WTC11 (cell line): ENCODE measurements around the gene SKA2. TPM values are rescaled to one million over a fixed set of nuclear protein-coding genes. Genes with fewer than 3 reads are reported as not detected.
"Not testable (repeated sequence)": the region's sequence is repeated elsewhere in the genome, so short reads cannot be mapped to it uniquely, and the experiment has no call there.

Experiments used
- ATAC-seq: fragments of 200-7000 bp; cut with Tn5 transposase; 2 replicates; pipeline ENCODE4 v1.10.0; 2021; ENCODE audit warnings: mild to moderate bottlenecking, moderate library complexity
- CTCF ChIA-PET: fragments of 300-600 bp; sonication (Branson Sonifier 250); formaldehyde crosslinking; loops from one replicate; lab custom pipeline; 2021; ENCODE audit warnings: antibody characterized with exemption; lab: Charles Lee
- POLR2A ChIA-PET: fragments of 350-600 bp; sonication (Branson Sonifier 250); formaldehyde crosslinking; loops from one replicate; lab custom pipeline; 2021; ENCODE audit warnings: antibody characterized with exemption; lab: Charles Lee
- DNase-seq: peaks from one replicate; pipeline ENCODE4 v3.0.0; 2021; ENCODE audit warnings: low spot score
- H3K27ac Mint-ChIP-seq: 2 replicates; pipeline ENCODE4 v1.8.0; 2021; ENCODE audit warnings: mixed read lengths
- H3K27me3 Mint-ChIP-seq: 2 replicates; pipeline ENCODE4 v1.8.0; 2021; ENCODE audit warnings: low read depth, mild to moderate bottlenecking, moderate library complexity, mixed read lengths
- H3K36me3 Mint-ChIP-seq: 2 replicates; pipeline ENCODE4 v1.8.0; 2021; ENCODE audit warnings: mixed read lengths
- H3K4me1 Mint-ChIP-seq: 2 replicates; pipeline ENCODE4 v1.8.0; 2022; ENCODE audit warnings: mixed read lengths
- H3K4me3 Mint-ChIP-seq: 2 replicates; pipeline ENCODE4 v1.8.0; 2021; ENCODE audit warnings: mild to moderate bottlenecking, moderate library complexity, mixed read lengths
- H3K9me3 Mint-ChIP-seq: 2 replicates; pipeline ENCODE4 v1.8.0; 2021; ENCODE audit warnings: mixed read lengths
- CREB1 ChIP-seq: sonication (generic); formaldehyde crosslinking; IDR thresholded peaks from 2 replicates; pipeline ENCODE4 v1.8.0; 2023; ENCODE audit warnings: mild to moderate bottlenecking, missing genetic modification reagents
- FOXJ3 ChIP-seq: sonication (generic); formaldehyde crosslinking; IDR thresholded peaks from 2 replicates; pipeline ENCODE4 v1.9.0; 2021; ENCODE audit warnings: missing genetic modification reagents, mild to moderate bottlenecking, borderline replicate concordance
- GRHL2 ChIP-seq: fragments of 250-450 bp; sonication (Bioruptor Pico); IDR thresholded peaks from 2 replicates; pipeline ENCODE4 v1.8.0; 2022; ENCODE audit warnings: mild to moderate bottlenecking, moderate library complexity; ENCODE audit not compliant: insufficient replicate concordance, severe bottlenecking
- GTF2I ChIP-seq: fragments of 250-450 bp; sonication (Bioruptor Pico); conservative IDR thresholded peaks from 2 replicates; pipeline ENCODE4 v1.4.0; 2021; ENCODE audit warnings: mild to moderate bottlenecking
- NR1H2 ChIP-seq: sonication (generic); formaldehyde crosslinking; IDR thresholded peaks from 2 replicates; pipeline ENCODE4 v1.9.0; 2021; ENCODE audit warnings: mild to moderate bottlenecking, moderate library complexity, missing genetic modification reagents
- PREB ChIP-seq: sonication (generic); formaldehyde crosslinking; IDR thresholded peaks from 2 replicates; pipeline ENCODE4 v1.8.1; 2022; ENCODE audit warnings: mild to moderate bottlenecking, missing genetic modification reagents, moderate library complexity, borderline replicate concordance
- ZBTB43 ChIP-seq: sonication (generic); formaldehyde crosslinking; IDR thresholded peaks from 2 replicates; pipeline ENCODE4 v1.8.1; 2023; ENCODE audit warnings: mild to moderate bottlenecking, missing genetic modification reagents
- ZMAT4 ChIP-seq: fragments of 250-450 bp; sonication (Bioruptor Pico); IDR thresholded peaks from 2 replicates; pipeline ENCODE4 v1.9.0; 2021; ENCODE audit warnings: mild to moderate bottlenecking
- ZNF121 ChIP-seq: sonication (generic); formaldehyde crosslinking; IDR thresholded peaks from 2 replicates; pipeline ENCODE4 v1.8.0; 2023; ENCODE audit warnings: missing genetic modification reagents
- ZNF138 ChIP-seq: sonication (generic); formaldehyde crosslinking; conservative IDR thresholded peaks from 2 replicates; pipeline ENCODE4 v1.8.1; 2022; ENCODE audit warnings: mild to moderate bottlenecking, moderate library complexity, missing genetic modification reagents
- ZNF219 ChIP-seq: sonication (generic); formaldehyde crosslinking; IDR thresholded peaks from 2 replicates; pipeline ENCODE4 v1.8.0; 2023; ENCODE audit warnings: missing genetic modification reagents, mild to moderate bottlenecking, borderline replicate concordance
- ZNF281 ChIP-seq: sonication (generic); formaldehyde crosslinking; IDR thresholded peaks from 2 replicates; pipeline ENCODE4 v1.8.0; 2023; ENCODE audit warnings: mild to moderate bottlenecking, missing genetic modification reagents
- ZNF317 ChIP-seq: sonication (generic); formaldehyde crosslinking; IDR thresholded peaks from 2 replicates; pipeline ENCODE4 v1.8.1; 2023; ENCODE audit warnings: low read depth, mild to moderate bottlenecking, moderate library complexity, missing genetic modification reagents, borderline replicate concordance
- ZNF423 ChIP-seq: fragments of 250-450 bp; sonication (Bioruptor Pico); IDR thresholded peaks from 2 replicates; pipeline ENCODE4 v2.1.2; 2022; ENCODE audit warnings: mild to moderate bottlenecking, moderate library complexity
- total RNA-seq: library from RNA; stranded (reverse); gene quantifications from 3 replicates; pipeline ENCODE4 v1.2.3, GENCODE V29; 2021
- TF ChIP-seq, protein P1 (sequence below): fragments of 200-600 bp; IDR thresholded peaks from 2 replicates; pipeline ENCODE4 v1.8.0; 2022; ENCODE audit warnings: antibody characterized with exemption
- TF ChIP-seq, protein P2 (sequence below): sonication (generic); formaldehyde crosslinking; IDR thresholded peaks from 2 replicates; pipeline ENCODE4 v1.8.1; 2023; ENCODE audit warnings: mild to moderate bottlenecking, moderate library complexity, missing genetic modification reagents
- TF ChIP-seq, protein P3 (sequence below): sonication (generic); formaldehyde crosslinking; IDR thresholded peaks from 2 replicates; pipeline ENCODE4 v1.8.0; 2023; ENCODE audit warnings: missing genetic modification reagents, mild to moderate bottlenecking, borderline replicate concordance

Gene SKA2
- total RNA-seq, 1 experiment from 2014 or later = 80.0 TPM

DNA sequence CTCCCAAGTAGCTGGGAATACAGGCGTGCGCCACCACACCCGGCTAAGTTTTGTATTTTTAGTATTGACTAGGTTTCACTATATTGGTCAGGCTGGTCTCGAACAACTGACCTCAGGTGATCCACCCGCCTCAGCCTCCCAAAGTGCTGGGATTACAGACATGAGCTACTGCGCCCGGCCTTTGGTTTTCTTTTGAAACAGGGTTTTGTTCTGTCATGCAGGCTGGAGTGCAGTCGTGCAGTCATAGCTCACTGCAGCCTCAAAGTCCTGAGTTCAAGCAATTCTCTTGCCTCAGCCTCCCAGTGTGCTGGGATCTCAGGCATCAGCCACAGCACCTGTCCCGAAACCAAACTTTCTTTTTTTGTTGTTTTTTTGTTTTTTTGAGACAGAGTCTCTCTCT, 25.6 kb upstream of the SKA2 start:
- TF ChIP-seq, protein P1, sequence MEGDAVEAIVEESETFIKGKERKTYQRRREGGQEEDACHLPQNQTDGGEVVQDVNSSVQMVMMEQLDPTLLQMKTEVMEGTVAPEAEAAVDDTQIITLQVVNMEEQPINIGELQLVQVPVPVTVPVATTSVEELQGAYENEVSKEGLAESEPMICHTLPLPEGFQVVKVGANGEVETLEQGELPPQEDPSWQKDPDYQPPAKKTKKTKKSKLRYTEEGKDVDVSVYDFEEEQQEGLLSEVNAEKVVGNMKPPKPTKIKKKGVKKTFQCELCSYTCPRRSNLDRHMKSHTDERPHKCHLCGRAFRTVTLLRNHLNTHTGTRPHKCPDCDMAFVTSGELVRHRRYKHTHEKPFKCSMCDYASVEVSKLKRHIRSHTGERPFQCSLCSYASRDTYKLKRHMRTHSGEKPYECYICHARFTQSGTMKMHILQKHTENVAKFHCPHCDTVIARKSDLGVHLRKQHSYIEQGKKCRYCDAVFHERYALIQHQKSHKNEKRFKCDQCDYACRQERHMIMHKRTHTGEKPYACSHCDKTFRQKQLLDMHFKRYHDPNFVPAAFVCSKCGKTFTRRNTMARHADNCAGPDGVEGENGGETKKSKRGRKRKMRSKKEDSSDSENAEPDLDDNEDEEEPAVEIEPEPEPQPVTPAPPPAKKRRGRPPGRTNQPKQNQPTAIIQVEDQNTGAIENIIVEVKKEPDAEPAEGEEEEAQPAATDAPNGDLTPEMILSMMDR = no peak
- no peak for TF ChIP-seq NR1H2 (CRISPR knock-in tag)
- TF ChIP-seq GRHL2 (CRISPR knock-in tag) = no peak
- no peak for TF ChIP-seq ZMAT4 (CRISPR knock-in tag)
- no peak for TF ChIP-seq ZNF121 (CRISPR knock-in tag)
- TF ChIP-seq, protein P2, sequence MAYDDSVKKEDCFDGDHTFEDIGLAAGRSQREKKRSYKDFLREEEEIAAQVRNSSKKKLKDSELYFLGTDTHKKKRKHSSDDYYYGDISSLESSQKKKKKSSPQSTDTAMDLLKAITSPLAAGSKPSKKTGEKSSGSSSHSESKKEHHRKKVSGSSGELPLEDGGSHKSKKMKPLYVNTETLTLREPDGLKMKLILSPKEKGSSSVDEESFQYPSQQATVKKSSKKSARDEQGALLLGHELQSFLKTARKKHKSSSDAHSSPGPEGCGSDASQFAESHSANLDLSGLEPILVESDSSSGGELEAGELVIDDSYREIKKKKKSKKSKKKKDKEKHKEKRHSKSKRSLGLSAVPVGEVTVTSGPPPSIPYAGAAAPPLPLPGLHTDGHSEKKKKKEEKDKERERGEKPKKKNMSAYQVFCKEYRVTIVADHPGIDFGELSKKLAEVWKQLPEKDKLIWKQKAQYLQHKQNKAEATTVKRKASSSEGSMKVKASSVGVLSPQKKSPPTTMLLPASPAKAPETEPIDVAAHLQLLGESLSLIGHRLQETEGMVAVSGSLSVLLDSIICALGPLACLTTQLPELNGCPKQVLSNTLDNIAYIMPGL (CRISPR knock-in tag) = no peak
- TF ChIP-seq ZNF281 = no peak
- peaks cover 22% of the 10 kb centered on the region for H3K36me3 Mint-ChIP-seq
- DNase-seq (no peak), ATAC-seq (no peak)
- H3K4me1 Mint-ChIP-seq = peaks cover 4% of the 10 kb centered on the region
- CTCF ChIA-PET = no interaction called here
- H3K4me3 Mint-ChIP-seq = no peak overlapping the region
- POLR2A ChIA-PET = no interaction called here
- H3K27me3 Mint-ChIP-seq = no peaks in the 10 kb centered on the region
- H3K27ac Mint-ChIP-seq = no peak overlapping the region
- no peaks in the 10 kb centered on the region for H3K9me3 Mint-ChIP-seq

DNA sequence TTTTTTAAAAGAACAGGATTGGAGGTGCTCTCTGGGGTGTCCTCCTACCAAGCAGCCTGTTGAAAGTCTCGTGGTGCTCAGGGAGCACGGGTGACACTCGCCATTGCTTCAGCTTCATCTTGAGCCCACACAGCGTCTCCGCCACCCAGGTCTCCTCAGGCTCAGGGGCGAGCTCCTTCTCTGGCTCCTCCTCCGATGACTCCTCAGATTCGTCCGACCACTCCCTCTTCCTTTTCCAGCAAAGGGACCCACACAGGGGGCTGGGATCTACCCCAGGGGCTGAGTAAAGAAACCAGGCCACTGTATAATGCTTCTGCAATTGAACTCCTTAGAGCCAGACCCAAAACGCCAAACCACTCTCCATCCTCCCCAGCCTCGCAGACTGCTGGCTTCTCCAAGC, 24.6 kb upstream of the SKA2 start:
- H3K27me3 Mint-ChIP-seq, H3K9me3 Mint-ChIP-seq, H3K4me1 Mint-ChIP-seq, POLR2A ChIA-PET, CTCF ChIA-PET, H3K4me3 Mint-ChIP-seq, ATAC-seq, DNase-seq: not testable (repeated sequence)
- H3K27ac Mint-ChIP-seq = peak overlapping the region; percentile 32; the same call in 1 of the 2 replicates
- peaks cover 16% of the 10 kb centered on the region; the same call in 1 of the 2 replicates for H3K36me3 Mint-ChIP-seq

- CTCF ChIA-PET = no interaction called here
- POLR2A ChIA-PET = no interaction called here
- Mint-ChIP-seq H3K36me3 (peaks cover 27% of the 10 kb centered on the region), H3K9me3 (peaks cover 7% of the 10 kb centered on the region), H3K27me3 (no peaks in the 10 kb centered on the region)
- TF ChIP-seq, protein P3, sequence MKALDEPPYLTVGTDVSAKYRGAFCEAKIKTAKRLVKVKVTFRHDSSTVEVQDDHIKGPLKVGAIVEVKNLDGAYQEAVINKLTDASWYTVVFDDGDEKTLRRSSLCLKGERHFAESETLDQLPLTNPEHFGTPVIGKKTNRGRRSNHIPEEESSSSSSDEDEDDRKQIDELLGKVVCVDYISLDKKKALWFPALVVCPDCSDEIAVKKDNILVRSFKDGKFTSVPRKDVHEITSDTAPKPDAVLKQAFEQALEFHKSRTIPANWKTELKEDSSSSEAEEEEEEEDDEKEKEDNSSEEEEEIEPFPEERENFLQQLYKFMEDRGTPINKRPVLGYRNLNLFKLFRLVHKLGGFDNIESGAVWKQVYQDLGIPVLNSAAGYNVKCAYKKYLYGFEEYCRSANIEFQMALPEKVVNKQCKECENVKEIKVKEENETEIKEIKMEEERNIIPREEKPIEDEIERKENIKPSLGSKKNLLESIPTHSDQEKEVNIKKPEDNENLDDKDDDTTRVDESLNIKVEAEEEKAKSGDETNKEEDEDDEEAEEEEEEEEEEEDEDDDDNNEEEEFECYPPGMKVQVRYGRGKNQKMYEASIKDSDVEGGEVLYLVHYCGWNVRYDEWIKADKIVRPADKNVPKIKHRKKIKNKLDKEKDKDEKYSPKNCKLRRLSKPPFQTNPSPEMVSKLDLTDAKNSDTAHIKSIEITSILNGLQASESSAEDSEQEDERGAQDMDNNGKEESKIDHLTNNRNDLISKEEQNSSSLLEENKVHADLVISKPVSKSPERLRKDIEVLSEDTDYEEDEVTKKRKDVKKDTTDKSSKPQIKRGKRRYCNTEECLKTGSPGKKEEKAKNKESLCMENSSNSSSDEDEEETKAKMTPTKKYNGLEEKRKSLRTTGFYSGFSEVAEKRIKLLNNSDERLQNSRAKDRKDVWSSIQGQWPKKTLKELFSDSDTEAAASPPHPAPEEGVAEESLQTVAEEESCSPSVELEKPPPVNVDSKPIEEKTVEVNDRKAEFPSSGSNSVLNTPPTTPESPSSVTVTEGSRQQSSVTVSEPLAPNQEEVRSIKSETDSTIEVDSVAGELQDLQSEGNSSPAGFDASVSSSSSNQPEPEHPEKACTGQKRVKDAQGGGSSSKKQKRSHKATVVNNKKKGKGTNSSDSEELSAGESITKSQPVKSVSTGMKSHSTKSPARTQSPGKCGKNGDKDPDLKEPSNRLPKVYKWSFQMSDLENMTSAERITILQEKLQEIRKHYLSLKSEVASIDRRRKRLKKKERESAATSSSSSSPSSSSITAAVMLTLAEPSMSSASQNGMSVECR (CRISPR knock-in tag) = no peak
- TF ChIP-seq ZNF317 (CRISPR knock-in tag) (no peak), ZBTB43 (CRISPR knock-in tag) (no peak), ZNF423 (CRISPR knock-in tag) (no peak), CREB1 (no peak), PREB (CRISPR knock-in tag) (no peak), FOXJ3 (CRISPR knock-in tag) (no peak), ZNF138 (CRISPR knock-in tag) (no peak), GTF2I (no peak), ZNF219 (CRISPR knock-in tag) (no peak)
- TF ChIP-seq, all 79 proteins: peak for 0
- Mint-ChIP-seq H3K4me3 (no peak overlapping the region), H3K4me1 (peaks cover 4% of the 10 kb centered on the region), H3K27ac (no peak overlapping the region)
- DNase-seq = no peak
- no peak for ATAC-seq
Measured at GRCh38 chr17:59178266-59178985, 23.4 kb upstream of the SKA2 start.
